ENCODE data around the gene KDM4C.

KDM4C gene

GRCh38 chr9:6870650-6871477 is 113.1 kb downstream of the KDM4C start:
- no peaks in the 10 kb centered on the region for H3K36me3 ChIP-seq
- peaks cover 9% of the 10 kb centered on the region for H3K4me1 ChIP-seq
- H3K4me3 ChIP-seq (ENCODE audit: low read depth, low read length) = no peak overlapping the region
- no peak for DNase-seq
- H3K9me3 ChIP-seq = no peaks in the 10 kb centered on the region
- H3K27me3 ChIP-seq = no peaks in the 10 kb centered on the region
- no peak for TF ChIP-seq CTCF (IDR thresholded peaks at IDR 0.05; ENCODE audit: low read depth, low read length)

GRCh38 chr9:6873857-6874256 is 116.1 kb downstream of the KDM4C start:
- Histone ChIP-seq H3K9me3 (no peaks in the 10 kb centered on the region), H3K4me1 (peaks cover 9% of the 10 kb centered on the region), H3K4me3 (ENCODE audit: low read depth, low read length) (no peak overlapping the region), H3K36me3 (no peaks in the 10 kb centered on the region), H3K27me3 (no peaks in the 10 kb centered on the region)
- DNase-seq = no peak
- TF ChIP-seq CTCF (IDR thresholded peaks at IDR 0.05; ENCODE audit: low read depth, low read length) = no peak

- no peak overlapping the region for H3K4me3 ChIP-seq (ENCODE audit: low read depth, low read length)
- H3K4me1 ChIP-seq = no peaks in the 10 kb centered on the region
- no peaks in the 10 kb centered on the region for H3K9me3 ChIP-seq
- no peaks in the 10 kb centered on the region for H3K36me3 ChIP-seq
- no peak for DNase-seq
- no peak for TF ChIP-seq CTCF (IDR thresholded peaks at IDR 0.05; ENCODE audit: low read depth, low read length)
- H3K27me3 ChIP-seq = no peaks in the 10 kb centered on the region
These were observed 118.6 kb downstream of the KDM4C start for GRCh38 chr9:6876195-6876894.

GRCh38 chr9:6877671-6878161 is 119.9 kb downstream of the KDM4C start:
- H3K36me3 ChIP-seq = no peaks in the 10 kb centered on the region
- H3K4me3 ChIP-seq (ENCODE audit: low read depth, low read length) = no peak overlapping the region
- H3K9me3 ChIP-seq = no peaks in the 10 kb centered on the region
- H3K27me3 ChIP-seq = no peaks in the 10 kb centered on the region
- TF ChIP-seq CTCF (IDR thresholded peaks at IDR 0.05; ENCODE audit: low read depth, low read length) = no peak
- H3K4me1 ChIP-seq = no peaks in the 10 kb centered on the region
- no peak for DNase-seq

- no peaks in the 10 kb centered on the region for H3K27me3 ChIP-seq
- no peaks in the 10 kb centered on the region for H3K4me1 ChIP-seq
- no peak for TF ChIP-seq CTCF (IDR thresholded peaks at IDR 0.05; ENCODE audit: low read depth, low read length)
- H3K36me3 ChIP-seq = no peaks in the 10 kb centered on the region
- H3K9me3 ChIP-seq = no peaks in the 10 kb centered on the region
- no peak for DNase-seq
- no peak overlapping the region for H3K4me3 ChIP-seq (ENCODE audit: low read depth, low read length)
These were observed 122.9 kb downstream of the KDM4C start for GRCh38 chr9:6880626-6881025.

- H3K4me3 ChIP-seq (ENCODE audit: low read depth, low read length) = no peak overlapping the region
- H3K9me3 ChIP-seq = no peaks in the 10 kb centered on the region
- no peaks in the 10 kb centered on the region for H3K27me3 ChIP-seq
- no peaks in the 10 kb centered on the region for H3K4me1 ChIP-seq
- DNase-seq = no peak
- H3K36me3 ChIP-seq = no peaks in the 10 kb centered on the region
- TF ChIP-seq CTCF (IDR thresholded peaks at IDR 0.05; ENCODE audit: low read depth, low read length) = no peak
These were observed 126.3 kb downstream of the KDM4C start for GRCh38 chr9:6884101-6884500.

All from BE2C (cell line).